Measurements from ENCODE around the gene KPNA6. TPM values are rescaled to one million over a fixed set of nuclear protein-coding genes. Genes with fewer than 3 reads are reported as not detected.

KPNA6 gene
- total RNA-seq, 1 experiment from 2014 or later: 79.9 TPM

- TF ChIP-seq TCF7L2 (IDR thresholded peaks at IDR 0.05; ENCODE audit: borderline replicate concordance, extremely low read depth, insufficient read depth, insufficient read length) (no peak), EZH2 (IDR thresholded peaks at IDR 0.05) (no peak), ZNF274 (IDR thresholded peaks at IDR 0.05; ENCODE audit: low read depth, low read length) (no peak), SRF (IDR thresholded peaks at IDR 0.05; ENCODE audit: low read depth) (no peak), ATF3 (IDR thresholded peaks at IDR 0.05) (no peak)
These were observed 3.3 kb downstream of the KPNA6 start (continued) for GRCh38 chr1:32111040-32111623.

DNA sequence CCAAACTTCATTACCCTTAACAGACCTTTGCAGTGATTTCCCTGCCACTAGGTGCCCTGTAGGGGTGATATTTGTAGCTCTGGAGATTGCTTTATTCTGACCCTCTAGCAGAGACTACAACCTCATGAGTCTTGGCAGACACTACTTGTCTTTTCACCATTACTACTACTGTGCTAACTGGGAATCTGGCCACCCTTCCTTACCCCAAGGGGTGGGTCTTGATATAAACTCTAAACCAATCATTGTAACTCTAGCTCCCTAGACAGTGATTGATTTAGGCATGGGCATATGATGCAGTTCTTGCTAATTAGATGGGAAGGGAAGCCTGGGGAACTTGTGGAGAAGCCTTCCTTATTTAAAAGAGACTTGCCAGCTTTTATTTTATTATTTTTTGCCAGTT is 3.9 kb downstream of the KPNA6 start:
- intact Hi-C loops (cut with micrococcal nuclease): loop anchor here (5.0 kb wide), 1 partner anchor 66 kb away; the partner anchor contains the start of gene TXLNA
- BruUV-seq (replicated peaks): no TSS peak
- ATAC-seq: no peak
- Histone ChIP-seq H3K79me2 (ENCODE audit: insufficient read depth, low read length) (peaks cover 89% of the 10 kb centered on the region), H3K36me3 (ENCODE audit: control insufficient read depth in 1 of 2, insufficient read depth in 2 of 2, low read length in 2 of 2) (peaks cover 0 to 2% of the 10 kb centered on the region in 2 experiments; a peak in 1 of 4 replicates), H3K4me1 (ENCODE audit: control insufficient read depth in 1 of 2, insufficient read depth in 2 of 2, low read length in 2 of 2) (peaks cover 31 to 60% of the 10 kb centered on the region in 2 experiments), H3K9me2 (ENCODE audit: insufficient read depth) (no peaks in the 10 kb centered on the region), H3K9me3 (ENCODE audit: control insufficient read depth in 1 of 2, insufficient read depth in 1 of 2, low read depth in 1 of 2, low read length in 2 of 2) (no peaks in the 10 kb centered on the region), H3K27me3 (ENCODE audit: insufficient read depth, low read length) (no peaks in the 10 kb centered on the region), H3K4me3 (replicated peaks in 1 of 2; ENCODE audit: low read depth in 1 of 2, low read length in 2 of 2) (no peak overlapping the region), H3K4me2 (ENCODE audit: low read length) (no peak overlapping the region; the same call in 1 of the 2 replicates), H2AFZ (ENCODE audit: low read depth, low read length, poor library complexity, severe bottlenecking) (no peak overlapping the region), H3K9ac (ENCODE audit: low read length) (no peak overlapping the region), H4K20me1 (ENCODE audit: insufficient read depth) (no peaks in the 10 kb centered on the region; the same call in 1 of the 2 replicates), H3K27ac (ENCODE audit: low read depth, low read length) (no peak overlapping the region)
- ChIA-PET POLR2A (no interaction called here), RAD21 (ENCODE audit: low non-redundant PET in 1 of 2, low total read pairs in 2 of 2, uncharacterized antibody in 2 of 2, unreplicated experiment in 2 of 2) (no interaction called here), CTCF (interaction anchor here (1.1 to 1.4 kb wide), 2 partner anchors 9 to 16 kb away, joined by 3 to 4 read pairs; no protein-coding TSS in a partner anchor)
- TF ChIP-seq POLR2A (IDR thresholded peaks at IDR 0.05; ENCODE audit: borderline replicate concordance, extremely low read depth, insufficient read depth, insufficient read length): no peak
- TF ChIP-seq RAD21 (IDR thresholded peaks at IDR 0.05; ENCODE audit: low read depth): no peak
- no peak for TF ChIP-seq FOSL1 (IDR thresholded peaks at IDR 0.05; ENCODE audit: low read depth)
- TF ChIP-seq REST (IDR thresholded peaks at IDR 0.05; ENCODE audit: low read depth): no peak
- no peak for TF ChIP-seq ELF1 (IDR thresholded peaks at IDR 0.05; ENCODE audit: borderline replicate concordance, low read depth)
- TF ChIP-seq YY1 (IDR thresholded peaks at IDR 0.05; ENCODE audit: extremely low read depth, insufficient replicate concordance, low read depth, low read length): no peak
- TF ChIP-seq SIN3A (IDR thresholded peaks at IDR 0.05; ENCODE audit: low read depth): no peak
- no peak for DNase-seq (ENCODE audit: low read depth, low spot score)
